Mammary epithelial cell (primary cell): Measurements from ENCODE around the gene SPN.

Source experiments
- EZH2 ChIP-seq: IDR thresholded peaks from 2 replicates; pipeline ENCODE4 v1.6.1; 2012; ENCODE audit warnings: low read length, inconsistent platforms, borderline replicate concordance
- TF ChIP-seq, protein P1 (sequence below), 2 donors: IDR thresholded peaks in 1 of 2; conservative IDR thresholded peaks in 1 of 2; 2 replicates each; pipeline ENCODE4 v1.5.1; 2011 to 2012; ENCODE audit warnings: inconsistent platforms in 2 of 2, low read length in 2 of 2, mild to moderate bottlenecking in 2 of 2, control low read depth in 1 of 2, low read depth in 1 of 2; ENCODE audit not compliant: insufficient read depth in 1 of 2; ENCODE audit errors: extremely low read depth in 1 of 2

DNA sequence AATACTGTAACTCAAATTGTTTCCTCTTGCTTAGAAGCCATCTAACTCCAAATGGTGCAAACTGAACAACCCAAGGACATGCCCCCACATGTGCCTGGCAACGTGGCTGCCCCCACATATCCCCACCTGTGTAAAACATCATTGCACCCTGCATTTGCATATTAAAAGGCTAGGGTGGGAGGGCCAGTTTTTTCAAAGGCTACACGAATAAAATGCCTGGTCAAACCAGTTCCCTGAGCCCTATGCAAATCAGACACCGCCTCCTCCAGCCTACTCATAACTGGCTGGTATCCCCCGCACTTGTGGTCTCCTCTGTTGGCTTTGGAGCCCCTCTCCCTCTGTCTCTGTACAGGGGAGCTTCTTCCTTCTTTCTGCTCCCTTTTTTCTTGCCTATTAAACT is 56.0 kb downstream of the SPN start:
- TF ChIP-seq, protein P1, sequence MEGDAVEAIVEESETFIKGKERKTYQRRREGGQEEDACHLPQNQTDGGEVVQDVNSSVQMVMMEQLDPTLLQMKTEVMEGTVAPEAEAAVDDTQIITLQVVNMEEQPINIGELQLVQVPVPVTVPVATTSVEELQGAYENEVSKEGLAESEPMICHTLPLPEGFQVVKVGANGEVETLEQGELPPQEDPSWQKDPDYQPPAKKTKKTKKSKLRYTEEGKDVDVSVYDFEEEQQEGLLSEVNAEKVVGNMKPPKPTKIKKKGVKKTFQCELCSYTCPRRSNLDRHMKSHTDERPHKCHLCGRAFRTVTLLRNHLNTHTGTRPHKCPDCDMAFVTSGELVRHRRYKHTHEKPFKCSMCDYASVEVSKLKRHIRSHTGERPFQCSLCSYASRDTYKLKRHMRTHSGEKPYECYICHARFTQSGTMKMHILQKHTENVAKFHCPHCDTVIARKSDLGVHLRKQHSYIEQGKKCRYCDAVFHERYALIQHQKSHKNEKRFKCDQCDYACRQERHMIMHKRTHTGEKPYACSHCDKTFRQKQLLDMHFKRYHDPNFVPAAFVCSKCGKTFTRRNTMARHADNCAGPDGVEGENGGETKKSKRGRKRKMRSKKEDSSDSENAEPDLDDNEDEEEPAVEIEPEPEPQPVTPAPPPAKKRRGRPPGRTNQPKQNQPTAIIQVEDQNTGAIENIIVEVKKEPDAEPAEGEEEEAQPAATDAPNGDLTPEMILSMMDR (conservative IDR thresholded peaks at IDR 0.05 in 1 of 2, IDR thresholded peaks at IDR 0.05 in 1 of 2; ENCODE audit: extremely low read depth in 1 of 2, insufficient read depth in 1 of 2, low read depth in 1 of 2, low read length in 2 of 2) = no peak
- no peak for TF ChIP-seq EZH2
